Suprapubic skin (tissue), 4 donors: ENCODE data around the gene NSD1.

ENCODE experiments used
- EP300 ChIP-seq: sonication (generic); formaldehyde crosslinking; IDR thresholded peaks from one replicate; pipeline ENCODE4 v1.6.1; 2017; ENCODE audit warnings: antibody characterized with exemption
- POLR2AphosphoS5 ChIP-seq, 3 donors: sonication (generic); formaldehyde crosslinking; IDR thresholded peaks; one replicate each; pipeline ENCODE4 v1.6.1; 2017; ENCODE audit warnings: antibody characterized with exemption in 3 of 3
- TF ChIP-seq, protein P1 (sequence below), 2 donors: fragments of 200-600 bp in 1 of 2; fragments of 450-650 bp in 1 of 2; sonication (generic) in 1 of 2; IDR thresholded peaks; one replicate each; pipeline ENCODE4 v1.5.1; 2016 to 2019; ENCODE audit warnings: antibody characterized with exemption in 2 of 2, mild to moderate bottlenecking in 1 of 2, moderate library complexity in 1 of 2

DNA sequence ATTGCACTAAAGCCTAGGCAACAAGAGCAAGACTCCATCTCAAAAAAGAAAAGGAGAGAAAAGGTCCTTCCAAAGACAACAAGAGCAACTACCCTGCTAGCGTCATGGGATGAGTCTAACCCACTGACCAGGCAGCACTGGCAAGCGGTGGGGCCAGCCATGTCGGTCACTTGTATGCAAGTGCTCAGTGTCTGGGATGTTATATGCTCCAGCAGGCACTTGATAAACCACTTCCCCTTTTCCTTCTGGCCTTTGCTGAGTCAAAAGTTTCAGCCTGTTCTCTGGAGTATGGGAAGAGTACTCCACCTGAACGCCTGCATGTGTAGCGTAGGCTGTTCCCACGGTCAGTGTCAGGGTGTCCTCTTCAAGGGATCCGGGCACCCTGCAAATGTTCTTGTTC, 187.3 kb downstream of the NSD1 start:
- TF ChIP-seq, protein P1, sequence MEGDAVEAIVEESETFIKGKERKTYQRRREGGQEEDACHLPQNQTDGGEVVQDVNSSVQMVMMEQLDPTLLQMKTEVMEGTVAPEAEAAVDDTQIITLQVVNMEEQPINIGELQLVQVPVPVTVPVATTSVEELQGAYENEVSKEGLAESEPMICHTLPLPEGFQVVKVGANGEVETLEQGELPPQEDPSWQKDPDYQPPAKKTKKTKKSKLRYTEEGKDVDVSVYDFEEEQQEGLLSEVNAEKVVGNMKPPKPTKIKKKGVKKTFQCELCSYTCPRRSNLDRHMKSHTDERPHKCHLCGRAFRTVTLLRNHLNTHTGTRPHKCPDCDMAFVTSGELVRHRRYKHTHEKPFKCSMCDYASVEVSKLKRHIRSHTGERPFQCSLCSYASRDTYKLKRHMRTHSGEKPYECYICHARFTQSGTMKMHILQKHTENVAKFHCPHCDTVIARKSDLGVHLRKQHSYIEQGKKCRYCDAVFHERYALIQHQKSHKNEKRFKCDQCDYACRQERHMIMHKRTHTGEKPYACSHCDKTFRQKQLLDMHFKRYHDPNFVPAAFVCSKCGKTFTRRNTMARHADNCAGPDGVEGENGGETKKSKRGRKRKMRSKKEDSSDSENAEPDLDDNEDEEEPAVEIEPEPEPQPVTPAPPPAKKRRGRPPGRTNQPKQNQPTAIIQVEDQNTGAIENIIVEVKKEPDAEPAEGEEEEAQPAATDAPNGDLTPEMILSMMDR (IDR thresholded peaks at IDR 0.05): no peak
- TF ChIP-seq POLR2AphosphoS5 (IDR thresholded peaks at IDR 0.05) (no peak), EP300 (no peak)
